ENCODE results near the gene COX14. TPM values are rescaled to one million over a fixed set of nuclear protein-coding genes. Genes with fewer than 3 reads are reported as not detected.

COX14 gene
- polyA plus RNA-seq, 1 experiment, result 77.0 TPM

DNA sequence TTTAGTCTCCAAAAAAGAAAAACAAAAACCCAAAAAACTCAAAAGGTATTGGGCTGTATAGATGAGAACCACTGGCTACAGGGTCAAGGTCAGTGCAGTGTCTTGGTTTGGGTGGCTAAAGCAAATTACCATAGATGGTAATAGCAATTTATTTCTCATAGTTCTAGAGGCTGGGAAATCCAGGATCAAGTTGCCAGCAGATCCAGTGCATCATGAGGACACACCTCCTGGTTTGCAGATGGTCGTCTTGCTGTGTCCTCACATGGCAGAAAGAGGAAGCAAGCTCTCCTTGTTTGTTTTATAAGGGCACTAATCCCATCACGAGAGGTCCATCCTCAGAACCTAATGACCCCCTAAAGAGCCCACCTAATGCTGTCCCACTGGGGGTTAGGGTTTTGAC lies 11.2 kb downstream of the COX14 start:
- ChIA-PET POLR2A (no interaction called here), CTCF (interaction anchor here (1.3 to 4.7 kb wide), 3 partner anchors 10 to 53 kb away, joined by 4 to 28 read pairs (median 4); partner anchors contain the start of gene COX14)
- Histone ChIP-seq H3K27ac (ENCODE audit: low read depth, low read length) (no peak overlapping the region), H3K9me3 (ENCODE audit: control insufficient read depth, insufficient read depth, low read length) (no peaks in the 10 kb centered on the region; the same call in 1 of the 2 replicates), H3K4me3 (ENCODE audit: low read depth, low read length) (no peak overlapping the region), H3K27me3 (ENCODE audit: control insufficient read depth, insufficient read depth, low read length) (no peaks in the 10 kb centered on the region)
- TF ChIP-seq, protein P1, sequence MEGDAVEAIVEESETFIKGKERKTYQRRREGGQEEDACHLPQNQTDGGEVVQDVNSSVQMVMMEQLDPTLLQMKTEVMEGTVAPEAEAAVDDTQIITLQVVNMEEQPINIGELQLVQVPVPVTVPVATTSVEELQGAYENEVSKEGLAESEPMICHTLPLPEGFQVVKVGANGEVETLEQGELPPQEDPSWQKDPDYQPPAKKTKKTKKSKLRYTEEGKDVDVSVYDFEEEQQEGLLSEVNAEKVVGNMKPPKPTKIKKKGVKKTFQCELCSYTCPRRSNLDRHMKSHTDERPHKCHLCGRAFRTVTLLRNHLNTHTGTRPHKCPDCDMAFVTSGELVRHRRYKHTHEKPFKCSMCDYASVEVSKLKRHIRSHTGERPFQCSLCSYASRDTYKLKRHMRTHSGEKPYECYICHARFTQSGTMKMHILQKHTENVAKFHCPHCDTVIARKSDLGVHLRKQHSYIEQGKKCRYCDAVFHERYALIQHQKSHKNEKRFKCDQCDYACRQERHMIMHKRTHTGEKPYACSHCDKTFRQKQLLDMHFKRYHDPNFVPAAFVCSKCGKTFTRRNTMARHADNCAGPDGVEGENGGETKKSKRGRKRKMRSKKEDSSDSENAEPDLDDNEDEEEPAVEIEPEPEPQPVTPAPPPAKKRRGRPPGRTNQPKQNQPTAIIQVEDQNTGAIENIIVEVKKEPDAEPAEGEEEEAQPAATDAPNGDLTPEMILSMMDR (IDR thresholded peaks at IDR 0.05; ENCODE audit: low read depth, low read length), result no peak
- no peak for DNase-seq (ENCODE audit: low read depth, low spot score)

DNA sequence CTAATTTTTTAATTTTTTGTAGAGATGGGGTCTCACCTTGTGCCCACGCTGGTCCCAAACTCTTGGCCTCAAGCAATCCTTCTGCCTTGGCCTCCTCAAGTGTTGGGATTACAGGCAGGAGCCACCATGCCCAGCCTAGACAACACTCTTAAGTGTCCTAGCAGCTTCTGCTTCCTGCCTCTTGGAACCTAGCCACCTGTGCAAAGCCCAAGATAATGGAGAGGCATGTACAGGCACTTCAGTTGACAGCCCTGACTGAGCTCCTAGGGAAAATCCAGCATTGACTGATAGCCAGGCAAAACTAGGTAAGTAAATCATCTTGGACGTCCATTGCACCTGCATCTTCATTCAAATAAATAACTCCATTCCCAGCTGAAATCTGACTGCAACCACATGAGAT lies 15.5 kb downstream of the COX14 start:
- DNase-seq (ENCODE audit: low read depth, low spot score), result no peak
- no peaks in the 10 kb centered on the region for H3K9me3 ChIP-seq (ENCODE audit: control insufficient read depth, insufficient read depth, low read length)
- CTCF ChIA-PET, result interaction anchor here (1.2 to 2.5 kb wide), 2 partner anchors 15 to 187 kb away, joined by 3 to 10 read pairs; partner anchors contain the start of gene COX14
- TF ChIP-seq, protein P1 (IDR thresholded peaks at IDR 0.05; ENCODE audit: low read depth, low read length), result no peak
- H3K27me3 ChIP-seq (ENCODE audit: control insufficient read depth, insufficient read depth, low read length), result no peaks in the 10 kb centered on the region
- POLR2A ChIA-PET, result interaction anchor here (0.6 to 0.8 kb wide), 2 partner anchors 14 to 15 kb away, joined by 3 read pairs; partner anchors contain the start of gene COX14
- no peak overlapping the region for H3K27ac ChIP-seq (ENCODE audit: low read depth, low read length)
- no peak overlapping the region for H3K4me3 ChIP-seq (ENCODE audit: low read depth, low read length)

DNA sequence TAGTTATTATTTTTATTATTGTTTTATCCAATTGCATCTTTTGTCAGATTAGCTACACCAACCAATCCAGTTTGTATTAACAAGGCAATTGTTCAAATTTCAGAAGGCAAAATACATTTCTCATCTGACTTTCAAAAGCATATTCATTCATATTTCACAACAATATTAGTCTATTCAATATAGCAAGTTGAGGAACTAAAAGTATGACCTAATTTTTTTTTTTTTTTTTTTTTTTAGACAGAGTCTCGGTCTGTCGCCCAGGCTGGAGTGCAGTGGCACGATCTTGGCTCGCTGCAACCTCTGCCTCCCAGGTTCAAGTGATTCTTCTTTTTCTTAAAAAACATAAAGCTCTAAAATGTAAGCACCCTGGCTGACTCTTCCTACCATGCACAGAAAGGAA lies 17.3 kb downstream of the COX14 start:
- ChIA-PET POLR2A (interaction anchor here (0.6 to 1.6 kb wide), 3 partner anchors 17 to 33 kb away, joined by 4 to 7 read pairs (median 4); partner anchors contain the start of genes COX14 and GPD1), CTCF (interaction anchor here (0.7 to 2.5 kb wide), 6 partner anchors 10 to 514 kb away, joined by 3 to 10 read pairs (median 3); partner anchors contain the start of gene COX14)
- no peak overlapping the region for H3K27ac ChIP-seq (ENCODE audit: low read depth, low read length)
- TF ChIP-seq, protein P1 (IDR thresholded peaks at IDR 0.05; ENCODE audit: low read depth, low read length), result no peak
- DNase-seq (ENCODE audit: low read depth, low spot score), result no peak
- H3K4me3 ChIP-seq (ENCODE audit: low read depth, low read length), result no peak overlapping the region
- H3K9me3 ChIP-seq (ENCODE audit: control insufficient read depth, insufficient read depth, low read length), result no peaks in the 10 kb centered on the region
- H3K27me3 ChIP-seq (ENCODE audit: control insufficient read depth, insufficient read depth, low read length), result no peaks in the 10 kb centered on the region

DNA sequence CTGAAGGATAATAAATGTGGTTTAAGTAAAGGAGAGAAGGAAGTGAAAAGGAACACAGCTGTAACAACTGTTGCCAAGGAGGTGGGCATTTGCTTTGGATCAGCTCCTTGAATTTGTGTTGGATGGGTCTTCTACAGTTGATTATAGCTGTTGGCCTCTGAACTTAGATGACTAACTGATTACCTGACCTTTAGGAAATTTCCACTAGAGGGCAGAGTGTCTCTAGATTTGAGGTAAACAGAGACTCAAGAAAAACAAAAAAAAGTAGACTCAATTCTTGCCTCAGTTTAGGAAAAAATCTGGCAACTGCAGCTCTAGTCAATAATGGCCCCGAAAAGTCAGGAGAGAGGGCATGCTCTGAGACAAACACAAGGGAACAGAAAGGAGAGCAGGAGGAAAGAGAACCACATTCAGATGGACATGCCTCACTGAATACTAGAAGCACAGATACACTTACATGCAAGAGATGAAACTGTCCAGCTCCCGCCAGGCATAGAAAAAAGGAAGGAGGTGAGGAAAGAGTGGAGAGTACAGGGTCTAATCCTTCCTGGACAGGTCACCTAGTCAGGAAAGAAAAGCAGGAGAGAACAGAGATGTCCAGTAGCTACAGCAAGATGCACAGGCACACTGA lies 20.6 kb downstream of the COX14 start:
- CTCF ChIA-PET, result interaction anchor here (0.7 to 3.0 kb wide), 16 partner anchors 9 to 275 kb away, joined by 3 to 23 read pairs (median 4); partner anchors contain the start of genes COX14 and SMARCD1
- no peak for DNase-seq (ENCODE audit: low read depth, low spot score)
- TF ChIP-seq, protein P1 (IDR thresholded peaks at IDR 0.05; ENCODE audit: low read depth, low read length), result peak; percentile 36

DNA sequence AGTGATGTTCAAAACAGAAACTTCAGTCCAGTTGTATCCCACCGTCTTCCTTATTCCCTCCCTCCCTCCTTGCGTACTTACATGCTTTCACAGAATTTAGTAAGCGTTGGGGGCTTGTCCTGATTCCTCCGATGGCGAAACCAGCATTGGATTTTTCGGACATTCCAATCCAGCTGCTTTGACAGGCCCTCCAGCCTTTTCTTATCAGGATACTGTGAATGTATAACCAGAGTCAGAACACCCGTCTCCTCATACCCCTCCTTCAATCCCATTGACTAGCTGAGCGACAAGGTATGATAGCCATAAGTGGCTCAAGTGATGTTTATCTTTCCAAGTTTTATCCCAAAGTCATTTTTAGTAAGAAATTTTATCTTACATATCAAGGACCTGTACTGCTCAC lies 31.0 kb downstream of the COX14 start:
- TF ChIP-seq, protein P1 (IDR thresholded peaks at IDR 0.05; ENCODE audit: low read depth, low read length), result no peak
- no peaks in the 10 kb centered on the region for H3K27me3 ChIP-seq (ENCODE audit: control insufficient read depth, insufficient read depth, low read length)
- no peak for DNase-seq (ENCODE audit: low read depth, low spot score)
- H3K27ac ChIP-seq (ENCODE audit: low read depth, low read length), result no peak overlapping the region
- H3K4me3 ChIP-seq (ENCODE audit: low read depth, low read length), result no peak overlapping the region
- POLR2A ChIA-PET, result no interaction called here
- H3K9me3 ChIP-seq (ENCODE audit: control insufficient read depth, insufficient read depth, low read length), result no peaks in the 10 kb centered on the region
- CTCF ChIA-PET, result interaction anchor here (1.0 to 2.9 kb wide), 3 partner anchors 31 to 171 kb away, joined by 4 to 13 read pairs (median 4); partner anchors contain the start of gene COX14

More for the DNA sequence above, 20.6 kb downstream of the COX14 start:
- Histone ChIP-seq H3K27ac (ENCODE audit: low read depth, low read length) (no peak overlapping the region), H3K27me3 (ENCODE audit: control insufficient read depth, insufficient read depth, low read length) (no peaks in the 10 kb centered on the region), H3K4me3 (ENCODE audit: low read depth, low read length) (no peak overlapping the region), H3K9me3 (ENCODE audit: control insufficient read depth, insufficient read depth, low read length) (no peaks in the 10 kb centered on the region)
- POLR2A ChIA-PET, result interaction anchor here (0.6 to 1.5 kb wide), 3 partner anchors 20 to 35 kb away, joined by 3 to 6 read pairs (median 4); partner anchors contain the start of gene COX14

Measured in AG04450 (cell line).